ENCODE data around the gene COBL.

The COBL gene, protein sequence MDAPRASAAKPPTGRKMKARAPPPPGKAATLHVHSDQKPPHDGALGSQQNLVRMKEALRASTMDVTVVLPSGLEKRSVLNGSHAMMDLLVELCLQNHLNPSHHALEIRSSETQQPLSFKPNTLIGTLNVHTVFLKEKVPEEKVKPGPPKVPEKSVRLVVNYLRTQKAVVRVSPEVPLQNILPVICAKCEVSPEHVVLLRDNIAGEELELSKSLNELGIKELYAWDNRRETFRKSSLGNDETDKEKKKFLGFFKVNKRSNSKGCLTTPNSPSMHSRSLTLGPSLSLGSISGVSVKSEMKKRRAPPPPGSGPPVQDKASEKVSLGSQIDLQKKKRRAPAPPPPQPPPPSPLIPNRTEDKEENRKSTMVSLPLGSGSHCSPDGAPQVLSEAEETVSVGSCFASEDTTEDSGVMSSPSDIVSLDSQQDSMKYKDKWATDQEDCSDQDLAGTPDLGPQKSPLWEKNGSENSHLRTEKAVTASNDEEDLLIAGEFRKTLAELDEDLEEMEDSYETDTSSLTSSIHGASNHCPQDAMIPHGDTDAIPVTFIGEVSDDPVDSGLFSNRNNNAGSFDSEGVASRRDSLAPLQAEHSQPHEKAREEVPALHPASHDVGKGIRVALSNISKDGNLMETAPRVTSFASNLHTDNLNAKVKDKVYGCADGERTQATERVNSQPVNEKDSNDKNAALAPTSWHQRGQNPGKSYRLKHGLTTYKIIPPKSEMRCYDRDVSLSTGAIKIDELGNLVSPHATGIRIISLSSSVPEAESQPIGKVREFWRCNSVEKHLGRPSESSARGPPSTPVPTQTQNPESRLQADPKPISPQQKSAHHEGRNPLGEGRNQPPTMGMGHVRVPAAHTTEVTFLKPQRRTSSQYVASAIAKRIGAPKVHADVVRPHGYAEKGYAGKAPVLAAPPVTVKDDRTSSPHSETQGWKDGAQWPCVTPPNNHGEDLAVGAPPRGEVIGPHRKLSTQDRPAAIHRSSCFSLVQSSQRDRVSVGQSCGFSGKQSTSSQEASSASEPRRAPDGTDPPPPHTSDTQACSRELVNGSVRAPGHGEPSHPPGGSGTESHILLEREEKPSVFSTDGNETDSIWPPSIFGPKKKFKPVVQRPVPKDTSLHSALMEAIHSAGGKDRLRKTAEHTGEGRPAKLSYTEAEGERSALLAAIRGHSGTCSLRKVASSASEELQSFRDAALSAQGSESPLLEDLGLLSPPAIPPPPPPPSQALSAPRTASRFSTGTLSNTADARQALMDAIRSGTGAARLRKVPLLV

DNA sequence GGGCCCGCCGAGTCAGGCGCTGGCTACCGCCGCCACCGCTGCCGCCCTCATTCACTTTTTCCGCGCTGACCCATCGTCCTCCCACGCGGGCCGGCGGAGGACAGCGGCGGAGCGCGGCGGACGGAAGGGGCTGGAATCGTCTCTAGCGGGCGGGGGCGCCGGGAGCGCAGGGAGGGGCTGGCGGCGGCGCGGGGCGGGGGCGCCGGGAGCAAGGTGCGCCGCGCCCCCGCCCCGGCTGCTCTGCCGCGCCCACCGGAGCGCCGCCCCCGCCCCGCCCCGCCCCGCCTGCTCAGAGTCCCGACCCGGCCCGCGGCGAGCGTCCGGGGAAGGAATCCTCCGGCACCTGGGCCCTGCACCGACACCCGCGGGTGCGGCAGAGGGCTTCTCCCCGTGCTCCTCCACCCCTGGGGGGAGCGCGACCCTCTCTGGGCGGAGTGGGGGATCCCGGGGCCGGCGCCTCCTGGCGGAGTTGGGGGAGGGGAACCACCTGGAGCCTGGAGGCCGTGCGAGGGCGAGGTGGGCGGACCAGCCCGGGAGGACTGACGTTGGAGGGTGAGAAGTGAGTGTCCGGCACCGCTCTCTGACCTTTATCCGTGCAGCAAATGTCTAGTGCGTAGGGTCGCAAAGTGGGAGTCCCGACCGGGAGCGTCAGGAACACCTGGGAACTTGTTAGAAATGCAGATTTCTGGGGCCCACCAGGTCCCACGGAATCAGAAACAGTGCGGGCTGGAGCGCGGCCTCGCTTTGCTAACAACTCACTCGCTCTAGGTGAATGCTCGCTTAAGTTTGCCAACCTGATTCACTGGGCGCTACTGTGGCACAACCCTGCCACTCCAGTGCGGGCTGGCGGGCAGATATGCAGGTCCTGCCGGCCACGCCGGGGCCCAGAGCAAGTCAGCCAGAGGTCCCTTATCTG lies at the start of gene COBL:
COBL (minus strand) TSS at position 144 of the 916 bp plus-strand sequence. CDS start 176 bp downstream, outside the sequence.
- TF ChIP-seq, protein P1, sequence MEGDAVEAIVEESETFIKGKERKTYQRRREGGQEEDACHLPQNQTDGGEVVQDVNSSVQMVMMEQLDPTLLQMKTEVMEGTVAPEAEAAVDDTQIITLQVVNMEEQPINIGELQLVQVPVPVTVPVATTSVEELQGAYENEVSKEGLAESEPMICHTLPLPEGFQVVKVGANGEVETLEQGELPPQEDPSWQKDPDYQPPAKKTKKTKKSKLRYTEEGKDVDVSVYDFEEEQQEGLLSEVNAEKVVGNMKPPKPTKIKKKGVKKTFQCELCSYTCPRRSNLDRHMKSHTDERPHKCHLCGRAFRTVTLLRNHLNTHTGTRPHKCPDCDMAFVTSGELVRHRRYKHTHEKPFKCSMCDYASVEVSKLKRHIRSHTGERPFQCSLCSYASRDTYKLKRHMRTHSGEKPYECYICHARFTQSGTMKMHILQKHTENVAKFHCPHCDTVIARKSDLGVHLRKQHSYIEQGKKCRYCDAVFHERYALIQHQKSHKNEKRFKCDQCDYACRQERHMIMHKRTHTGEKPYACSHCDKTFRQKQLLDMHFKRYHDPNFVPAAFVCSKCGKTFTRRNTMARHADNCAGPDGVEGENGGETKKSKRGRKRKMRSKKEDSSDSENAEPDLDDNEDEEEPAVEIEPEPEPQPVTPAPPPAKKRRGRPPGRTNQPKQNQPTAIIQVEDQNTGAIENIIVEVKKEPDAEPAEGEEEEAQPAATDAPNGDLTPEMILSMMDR (IDR thresholded peaks at IDR 0.05; ENCODE audit: poor library complexity, severe bottlenecking), result no peak
- H3K36me3 ChIP-seq (ENCODE audit: low read depth), result no peaks in the 10 kb centered on the region
- H3K27ac ChIP-seq (ENCODE audit: poor library complexity, severe bottlenecking), result peak within 1 kb of the TSS; percentile 23
- H3K9me3 ChIP-seq (ENCODE audit: severe bottlenecking), result no peaks in the 10 kb centered on the region
- H3K4me1 ChIP-seq (ENCODE audit: insufficient read depth, poor library complexity, severe bottlenecking), result no peaks in the 10 kb centered on the region
- DNase-seq (ENCODE audit: low spot score), result no peak
- peak within 1 kb of the TSS; percentile 52 for H3K4me3 ChIP-seq (ENCODE audit: severe bottlenecking)
- peak; percentile 21; the same call in 2 of the 3 replicates for ATAC-seq (ENCODE audit: low read depth)
- peaks cover 22% of the 10 kb centered on the region for H3K27me3 ChIP-seq (ENCODE audit: insufficient read depth, poor library complexity, severe bottlenecking)

DNA sequence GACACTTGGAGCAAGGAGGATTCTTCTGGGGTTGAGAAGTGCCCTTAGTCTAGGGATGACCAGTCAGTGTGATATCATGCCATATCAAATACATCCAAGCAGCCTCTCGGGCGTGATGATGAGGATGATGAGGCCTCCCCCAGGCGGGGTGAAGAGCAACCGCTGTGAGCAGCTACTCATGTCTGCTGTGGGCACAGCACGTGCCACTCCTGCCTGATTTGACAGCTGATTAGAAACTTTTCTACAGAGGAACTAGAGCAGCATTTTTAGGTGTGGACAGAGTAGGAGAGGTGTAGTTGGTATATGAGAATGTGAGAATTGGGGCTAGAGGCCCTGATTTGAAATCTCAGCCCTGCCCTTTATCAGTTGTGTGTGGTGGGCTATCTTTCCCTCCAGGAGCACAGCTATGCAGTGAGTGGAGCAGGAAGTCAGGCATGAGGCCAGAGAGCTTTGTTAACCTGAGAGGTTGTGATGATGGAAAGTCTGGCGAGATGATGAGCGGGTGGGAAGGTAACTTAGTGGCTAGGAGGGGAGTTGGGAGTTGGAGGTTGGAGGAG lies 49.6 kb upstream of the COBL start:
- H3K4me1 ChIP-seq (ENCODE audit: insufficient read depth, poor library complexity, severe bottlenecking), result no peaks in the 10 kb centered on the region
- no peak for DNase-seq (ENCODE audit: low spot score)
- TF ChIP-seq, protein P1 (IDR thresholded peaks at IDR 0.05; ENCODE audit: poor library complexity, severe bottlenecking), result no peak
- no peak overlapping the region for H3K27ac ChIP-seq (ENCODE audit: poor library complexity, severe bottlenecking)
- ATAC-seq (ENCODE audit: low read depth), result no peak
- no peak overlapping the region for H3K4me3 ChIP-seq (ENCODE audit: severe bottlenecking)
- H3K27me3 ChIP-seq (ENCODE audit: insufficient read depth, poor library complexity, severe bottlenecking), result no peaks in the 10 kb centered on the region
- no peaks in the 10 kb centered on the region for H3K9me3 ChIP-seq (ENCODE audit: severe bottlenecking)
- no peaks in the 10 kb centered on the region for H3K36me3 ChIP-seq (ENCODE audit: low read depth)

DNA sequence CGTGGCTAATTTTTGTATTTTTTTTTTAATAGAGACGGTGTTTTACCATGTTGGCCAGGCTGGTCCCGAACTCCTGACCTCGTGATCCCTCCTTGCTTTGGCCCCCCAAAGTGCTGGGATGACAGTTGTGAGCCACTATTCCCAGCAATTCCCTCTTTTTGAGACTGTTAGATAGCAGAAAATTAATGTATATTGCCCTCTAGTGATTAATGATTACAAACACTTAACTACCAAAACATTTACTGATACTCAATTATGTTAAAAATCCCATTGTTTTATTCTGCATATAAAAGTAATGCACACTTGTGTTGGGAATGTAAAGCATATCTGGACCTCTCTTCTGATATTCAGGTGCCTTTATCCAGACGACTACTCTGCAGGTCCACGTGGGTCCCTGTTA lies 41.2 kb upstream of the COBL start:
- H3K4me3 ChIP-seq (ENCODE audit: severe bottlenecking), result no peak overlapping the region
- TF ChIP-seq, protein P1 (IDR thresholded peaks at IDR 0.05; ENCODE audit: poor library complexity, severe bottlenecking), result peak; percentile 53
- ATAC-seq (ENCODE audit: low read depth) (no peak), DNase-seq (ENCODE audit: low spot score) (no peak)
- no peaks in the 10 kb centered on the region for H3K4me1 ChIP-seq (ENCODE audit: insufficient read depth, poor library complexity, severe bottlenecking)
- H3K9me3 ChIP-seq (ENCODE audit: severe bottlenecking), result no peaks in the 10 kb centered on the region
- H3K36me3 ChIP-seq (ENCODE audit: low read depth), result no peaks in the 10 kb centered on the region
- H3K27me3 ChIP-seq (ENCODE audit: insufficient read depth, poor library complexity, severe bottlenecking), result no peaks in the 10 kb centered on the region
- H3K27ac ChIP-seq (ENCODE audit: poor library complexity, severe bottlenecking), result no peak overlapping the region

DNA sequence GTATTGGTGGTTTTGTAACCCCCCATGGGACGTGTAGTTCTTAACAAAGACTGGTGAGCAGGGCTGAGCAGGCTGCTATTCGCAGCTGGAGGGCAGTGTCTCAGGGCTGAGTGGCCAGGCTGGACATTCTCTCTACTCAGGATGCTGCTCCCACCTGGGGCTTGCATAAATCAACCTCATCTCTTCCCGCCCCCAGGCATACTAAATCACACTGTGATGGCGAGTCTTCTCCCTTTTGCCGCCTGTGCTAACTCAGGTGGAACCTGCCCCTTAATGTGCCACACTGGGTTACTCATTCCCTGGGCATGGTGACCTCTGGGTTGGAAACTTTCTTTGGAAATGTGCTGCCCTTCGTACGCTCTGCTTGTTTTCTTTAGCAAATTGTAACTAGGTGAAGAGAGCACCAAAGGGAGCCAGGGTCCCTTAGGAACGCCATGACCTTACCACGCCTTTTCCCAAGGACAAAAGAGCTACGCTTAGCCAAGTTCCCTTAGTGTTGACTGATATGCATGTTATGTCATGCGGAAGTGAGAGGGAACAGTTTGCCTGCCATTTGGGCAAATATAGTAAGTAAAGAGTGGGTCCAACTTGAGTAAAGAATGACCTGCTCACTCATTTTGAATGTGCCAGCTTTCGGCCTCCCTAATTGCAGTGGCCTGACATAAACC lies 40.4 kb upstream of the COBL start:
- no peaks in the 10 kb centered on the region for H3K27me3 ChIP-seq (ENCODE audit: insufficient read depth, poor library complexity, severe bottlenecking)
- DNase-seq (ENCODE audit: low spot score) (no peak), ATAC-seq (ENCODE audit: low read depth) (no peak)
- no peak overlapping the region for H3K4me3 ChIP-seq (ENCODE audit: severe bottlenecking)
- no peaks in the 10 kb centered on the region for H3K4me1 ChIP-seq (ENCODE audit: insufficient read depth, poor library complexity, severe bottlenecking)
- no peaks in the 10 kb centered on the region for H3K36me3 ChIP-seq (ENCODE audit: low read depth)
- H3K27ac ChIP-seq (ENCODE audit: poor library complexity, severe bottlenecking), result no peak overlapping the region
- H3K9me3 ChIP-seq (ENCODE audit: severe bottlenecking), result no peaks in the 10 kb centered on the region
- TF ChIP-seq, protein P1 (IDR thresholded peaks at IDR 0.05; ENCODE audit: poor library complexity, severe bottlenecking), result no peak
